GM18951 (cell line): ENCODE data around the gene VASH1.

ENCODE experiments used
- POLR2A ChIP-seq: IDR thresholded peaks from 4 replicates; pipeline ENCODE4 v1.6.1; 2011; ENCODE audit warnings: mild to moderate bottlenecking; ENCODE audit not compliant: insufficient read length, insufficient read depth; ENCODE audit errors: extremely low read depth
- in situ Hi-C: fragments of 300-500 bp; cut with MboI; formaldehyde crosslinking; loops from one replicate; pipeline ENCODE4 v1.12.0; 2022; ENCODE audit warnings: low sequenced_read_pairs, mixed read lengths, inconsistent platforms; ENCODE audit not compliant: unreplicated experiment

VASH1 gene

DNA sequence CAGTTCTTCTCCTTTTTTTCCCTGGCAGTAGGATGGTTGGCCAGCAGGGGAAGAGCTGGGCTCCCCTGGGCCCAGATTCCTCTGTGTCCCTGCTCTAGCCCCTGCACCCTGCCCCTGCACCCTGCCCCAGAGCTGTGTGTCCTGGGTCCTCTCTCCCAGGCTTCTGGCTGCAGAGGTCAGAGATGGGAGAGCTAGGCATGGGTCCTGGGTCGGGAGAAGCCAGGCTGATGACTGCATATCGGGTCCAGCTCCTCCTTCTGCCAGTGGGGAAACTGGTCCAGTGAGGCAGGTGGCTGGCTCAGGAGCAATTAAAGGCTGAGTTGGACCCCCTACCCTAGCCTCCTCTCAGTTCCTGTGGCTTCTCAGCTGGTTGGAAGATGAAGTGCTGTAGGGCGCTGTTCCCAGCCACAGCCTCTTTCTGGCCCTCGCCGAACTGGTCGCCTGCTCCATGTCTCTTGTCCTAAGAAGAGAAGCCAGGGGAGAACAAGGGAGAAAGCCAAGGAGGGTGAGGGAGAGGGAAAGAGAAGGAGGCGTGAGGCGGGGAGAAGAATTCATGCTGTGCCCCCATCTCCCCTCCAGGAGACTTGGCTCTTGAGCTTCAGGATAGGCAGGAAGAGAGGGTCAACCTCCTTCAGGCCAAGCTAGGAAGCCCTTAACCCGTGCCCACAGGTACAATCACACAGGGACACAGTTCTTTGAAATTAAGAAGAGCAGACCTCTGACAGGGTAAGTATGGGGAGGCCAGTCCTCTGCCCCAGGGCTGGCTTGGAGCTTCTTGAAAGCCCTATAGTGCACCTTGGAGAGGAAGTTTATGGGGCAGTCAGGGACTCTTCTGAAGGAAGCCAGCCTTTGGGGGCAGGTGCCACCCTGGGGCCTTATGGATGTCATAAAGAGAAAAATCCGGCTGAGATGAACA is 9.5 kb downstream of the VASH1 start:
- in situ Hi-C loops: no loop called here
- TF ChIP-seq POLR2A: no peak

GRCh38 chr14:76771437-76771980 is 10.2 kb downstream of the VASH1 start:
- no peak for TF ChIP-seq POLR2A
- in situ Hi-C loops: no loop called here

- in situ Hi-C loops: no loop called here
- no peak for TF ChIP-seq POLR2A
These were observed 11.3 kb downstream of the VASH1 start for GRCh38 chr14:76772300-76773187.

DNA sequence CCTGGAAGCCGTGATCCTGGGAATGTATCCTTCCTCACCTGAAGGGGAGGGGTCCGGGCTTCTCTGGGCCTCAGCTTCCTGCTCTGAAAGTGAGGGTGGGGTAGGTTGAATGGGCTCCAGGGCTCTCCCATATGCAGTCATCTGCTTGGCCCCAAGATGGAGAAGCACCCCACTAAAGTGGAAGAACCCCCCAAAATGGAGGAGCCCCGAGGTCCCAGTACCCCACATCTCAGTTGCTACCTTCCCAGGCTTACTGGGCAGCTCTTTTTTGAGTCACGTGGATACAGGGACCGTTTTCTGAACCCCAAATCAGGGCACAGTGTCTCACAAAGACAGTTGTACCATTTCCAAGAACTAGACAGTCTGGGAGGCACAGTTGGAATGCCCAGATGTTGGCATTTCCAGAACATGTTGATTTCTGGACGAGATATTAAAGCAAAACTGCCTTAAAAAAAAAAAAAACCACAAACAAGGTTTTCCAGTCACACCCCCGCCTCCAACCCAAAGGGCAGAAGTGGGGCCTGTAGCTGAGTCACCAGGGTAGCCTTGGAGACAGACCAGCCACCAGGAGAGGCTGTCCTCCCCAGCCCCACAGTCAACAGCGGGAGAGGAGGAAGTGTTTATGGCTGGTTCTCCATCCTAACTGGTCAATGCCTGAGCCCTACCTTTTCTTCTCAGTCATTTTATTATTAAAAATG is 12.1 kb downstream of the VASH1 start:
- in situ Hi-C loops: no loop called here
- no peak for TF ChIP-seq POLR2A

GRCh38 chr14:76773956-76774820 is 12.9 kb downstream of the VASH1 start:
- TF ChIP-seq POLR2A: no peak
- in situ Hi-C loops: no loop called here

GRCh38 chr14:76774821-76775694 is 13.8 kb downstream of the VASH1 start:
- TF ChIP-seq POLR2A: no peak
- in situ Hi-C loops: no loop called here

DNA sequence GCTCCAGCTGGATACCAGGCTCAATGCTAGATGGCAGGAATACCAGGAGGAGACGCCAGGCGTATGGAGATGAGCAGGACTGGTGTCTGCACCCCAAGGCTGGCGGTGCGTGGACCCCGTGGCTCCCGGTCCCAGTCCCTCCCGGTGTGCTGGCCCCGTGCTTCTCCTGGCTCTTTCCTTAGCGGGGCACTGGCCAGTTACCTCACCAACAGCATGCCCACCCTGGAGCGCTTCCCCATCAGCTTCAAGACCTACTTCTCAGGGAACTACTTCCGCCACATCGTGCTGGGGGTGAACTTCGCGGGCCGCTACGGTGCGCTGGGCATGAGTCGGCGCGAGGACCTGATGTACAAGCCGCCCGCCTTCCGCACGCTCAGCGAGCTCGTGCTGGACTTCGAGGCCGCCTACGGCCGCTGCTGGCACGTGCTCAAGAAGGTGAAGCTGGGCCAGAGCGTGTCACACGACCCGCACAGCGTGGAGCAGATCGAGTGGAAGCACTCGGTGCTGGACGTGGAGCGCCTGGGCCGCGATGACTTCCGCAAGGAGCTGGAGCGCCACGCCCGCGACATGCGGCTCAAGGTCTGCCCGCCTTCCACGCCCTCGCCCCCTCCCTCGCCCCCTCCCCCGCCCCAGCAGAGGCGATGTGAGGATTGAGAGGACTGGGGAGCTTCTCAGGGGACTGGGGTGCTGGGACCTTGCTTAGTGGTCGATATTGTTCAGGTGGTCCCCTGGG is 14.6 kb downstream of the VASH1 start:
- no peak for TF ChIP-seq POLR2A
- in situ Hi-C loops: no loop called here

DNA sequence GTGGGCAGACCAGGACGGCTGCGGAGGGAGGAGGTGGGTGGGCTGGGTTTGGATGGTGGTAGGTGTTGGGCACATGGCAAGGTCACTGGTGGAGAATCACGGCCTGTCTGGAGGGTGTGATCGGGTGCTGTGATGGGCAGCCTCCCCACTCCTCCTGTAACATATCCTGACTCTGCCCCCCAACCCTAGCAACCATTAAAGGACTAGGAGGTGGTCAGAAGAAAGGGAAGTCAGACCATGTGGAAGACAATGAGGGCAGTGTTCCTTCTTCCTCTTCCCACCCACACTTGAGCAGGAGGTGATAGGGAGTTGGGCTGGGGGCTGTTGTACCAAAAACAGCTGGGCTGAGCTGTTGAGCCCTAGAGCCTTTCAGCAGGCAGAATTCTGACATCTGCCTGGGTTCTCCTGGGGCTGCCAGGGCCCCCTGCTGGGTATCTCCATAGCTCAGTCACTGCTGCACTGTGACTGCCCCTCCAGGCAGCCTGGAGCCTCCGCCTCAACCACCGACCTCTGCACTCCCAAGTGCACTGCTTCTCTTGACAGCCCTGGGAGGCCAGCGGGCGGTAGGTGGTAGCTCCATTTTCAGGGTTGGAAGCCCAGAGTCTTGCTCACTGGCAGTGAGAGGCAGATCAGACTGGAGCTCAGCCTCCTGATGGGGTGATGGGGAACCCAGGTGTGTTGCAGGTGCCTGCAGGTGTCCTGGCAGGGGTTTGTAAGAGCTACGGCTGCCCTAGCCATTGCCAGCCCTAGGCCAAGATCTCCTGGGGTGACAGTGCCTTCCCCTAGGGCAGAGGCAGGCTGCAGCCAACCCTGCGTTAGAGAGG is 15.4 kb downstream of the VASH1 start:
- in situ Hi-C loops: no loop called here
- TF ChIP-seq POLR2A: no peak

DNA sequence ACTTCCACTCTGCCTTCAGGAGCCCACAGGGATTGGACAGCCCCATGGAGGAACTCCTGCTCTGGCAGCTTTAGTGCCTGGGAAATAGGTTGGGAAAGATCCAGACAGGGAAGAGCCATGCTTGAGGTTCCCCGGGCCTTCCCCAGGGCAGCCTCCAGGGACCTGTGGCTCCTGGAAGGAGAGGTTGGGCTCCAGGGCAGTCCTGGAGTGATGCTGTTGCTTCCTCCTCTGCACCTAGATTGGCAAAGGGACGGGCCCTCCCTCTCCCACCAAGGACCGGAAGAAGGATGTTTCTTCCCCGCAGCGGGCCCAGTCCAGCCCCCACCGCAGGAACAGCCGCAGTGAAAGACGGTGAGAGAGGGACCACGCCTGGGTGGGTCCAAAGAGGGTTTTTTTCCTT is 16.5 kb downstream of the VASH1 start:
- TF ChIP-seq POLR2A: no peak

More for the DNA sequence above, 16.5 kb downstream of the VASH1 start:
- in situ Hi-C loops: no loop called here
